Measurements from ENCODE around the gene LRFN2.

The LRFN2 gene

GRCh38 chr6:40343318-40343876 lies 243.8 kb downstream of the LRFN2 start:
- no peak for DNase-seq

- DNase-seq = no peak
Measured at GRCh38 chr6:40342723-40343122, 244.4 kb downstream of the LRFN2 start.

GRCh38 chr6:40341726-40342125 lies 245.4 kb downstream of the LRFN2 start:
- no peak for DNase-seq

All from activated T-cell treated with anti-CD3 and anti-CD28 coated beads for 4 hours (primary cell).